ENCODE measurements around the gene MVK.

The MVK gene

DNA sequence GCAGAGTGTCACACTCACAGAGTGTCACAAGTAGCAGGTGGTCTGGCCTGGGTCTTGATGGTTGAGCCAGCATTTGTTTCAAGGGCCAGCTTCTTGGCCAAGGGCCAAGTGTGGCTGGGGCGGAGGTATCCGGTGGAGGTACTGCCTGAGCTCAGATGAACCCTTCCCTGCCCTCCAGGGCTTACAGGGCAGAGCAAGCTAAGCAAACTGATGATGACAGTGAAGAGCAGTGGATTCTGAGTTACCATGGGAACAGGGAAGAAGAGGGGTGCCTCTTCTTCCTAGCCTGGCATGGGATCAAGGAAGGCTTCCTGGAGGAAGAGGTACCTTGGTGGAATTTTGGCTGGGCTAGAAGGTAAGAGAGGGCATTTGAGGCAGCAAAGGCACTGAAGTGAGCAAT is 35.7 kb downstream of the MVK start:
- DNase-seq (ENCODE audit: low spot score) = no peak

DNA sequence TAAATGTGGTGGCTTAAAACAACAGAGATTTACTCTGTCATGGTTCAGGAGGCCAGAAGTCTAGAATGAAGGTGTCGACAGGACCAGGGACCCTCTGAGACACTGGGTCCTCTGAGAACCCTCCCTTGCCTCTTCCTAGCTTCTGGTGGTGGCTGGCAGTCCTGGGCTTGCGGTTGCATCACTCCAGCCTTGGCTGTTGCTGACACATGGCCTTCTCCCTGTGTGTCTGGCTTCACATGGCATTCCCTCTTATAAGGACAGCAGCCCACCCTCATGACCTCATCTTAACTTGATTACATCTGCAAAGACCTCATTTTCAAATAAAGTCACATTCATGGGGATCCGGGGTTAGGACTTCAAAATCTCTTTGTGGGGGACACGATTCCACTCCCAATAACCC is 36.9 kb downstream of the MVK start:
- no peak for DNase-seq (ENCODE audit: low spot score)

DNA sequence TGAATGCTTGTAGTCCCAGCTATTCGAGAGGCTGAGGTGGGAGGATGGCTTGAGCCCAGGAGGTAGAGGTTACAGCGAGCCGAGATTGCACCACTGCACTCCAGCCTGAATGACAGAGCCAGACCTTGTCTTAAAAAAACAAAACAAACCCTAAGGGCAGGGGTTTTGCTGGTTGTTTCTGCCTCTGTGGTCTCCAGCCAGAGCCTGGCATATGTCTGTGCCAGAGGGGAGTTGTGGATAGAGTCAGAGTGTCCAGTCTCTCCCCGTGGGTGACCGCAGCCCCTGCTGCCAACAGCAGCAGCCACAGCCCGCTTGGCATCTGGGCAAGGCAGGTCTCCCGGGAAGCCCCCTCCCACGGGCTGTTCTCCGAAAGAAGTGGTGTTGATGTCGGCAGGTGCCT is 37.6 kb downstream of the MVK start:
- no peak for DNase-seq (ENCODE audit: low spot score)

DNA sequence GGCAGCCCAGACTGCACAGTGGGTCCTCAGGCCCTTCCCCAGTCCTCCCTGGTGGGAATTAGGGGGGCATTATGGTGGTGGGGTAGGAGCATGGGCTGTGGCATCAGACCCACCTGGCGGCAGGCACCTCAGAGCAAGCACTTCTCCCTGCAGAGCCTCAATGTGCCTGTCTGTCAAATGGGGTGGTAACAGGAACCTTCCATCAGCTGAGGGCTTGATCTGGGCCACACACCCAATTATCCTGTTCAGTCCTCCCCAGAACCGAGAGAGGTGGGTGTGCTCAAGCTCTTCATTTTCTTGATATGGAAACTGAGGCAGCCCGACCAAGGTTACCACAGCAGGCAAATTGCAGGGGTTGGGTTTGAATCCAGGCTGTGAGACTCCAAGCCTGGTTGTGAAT is 38.4 kb downstream of the MVK start:
- DNase-seq (ENCODE audit: low spot score) = no peak

DNA sequence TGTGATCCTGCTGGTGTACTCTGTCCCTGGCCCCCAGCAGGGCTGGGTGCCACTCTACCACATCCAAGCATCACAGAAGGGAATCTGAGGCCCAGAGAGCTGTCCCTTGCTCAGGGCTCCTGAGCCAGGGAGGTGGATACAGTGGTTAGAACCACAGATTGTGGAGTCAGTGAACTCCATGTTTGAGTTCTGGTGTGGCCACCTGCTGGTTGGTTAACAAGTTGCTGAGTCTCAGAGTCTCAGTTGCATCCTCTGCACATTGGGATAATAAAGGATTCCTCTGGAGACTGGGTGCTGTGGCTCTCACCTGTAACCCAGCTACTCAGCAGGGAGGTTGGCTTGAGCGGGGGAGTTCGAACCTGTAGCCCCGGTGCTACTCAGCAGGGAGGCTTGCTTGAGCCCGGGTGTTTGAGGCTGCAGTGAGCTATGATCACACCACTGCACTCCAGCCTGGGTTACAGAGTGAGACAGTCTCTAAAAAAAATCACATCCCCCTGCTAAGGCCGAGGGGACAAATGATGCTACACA is 39.4 kb downstream of the MVK start:
- no peak for DNase-seq (ENCODE audit: low spot score)

DNA sequence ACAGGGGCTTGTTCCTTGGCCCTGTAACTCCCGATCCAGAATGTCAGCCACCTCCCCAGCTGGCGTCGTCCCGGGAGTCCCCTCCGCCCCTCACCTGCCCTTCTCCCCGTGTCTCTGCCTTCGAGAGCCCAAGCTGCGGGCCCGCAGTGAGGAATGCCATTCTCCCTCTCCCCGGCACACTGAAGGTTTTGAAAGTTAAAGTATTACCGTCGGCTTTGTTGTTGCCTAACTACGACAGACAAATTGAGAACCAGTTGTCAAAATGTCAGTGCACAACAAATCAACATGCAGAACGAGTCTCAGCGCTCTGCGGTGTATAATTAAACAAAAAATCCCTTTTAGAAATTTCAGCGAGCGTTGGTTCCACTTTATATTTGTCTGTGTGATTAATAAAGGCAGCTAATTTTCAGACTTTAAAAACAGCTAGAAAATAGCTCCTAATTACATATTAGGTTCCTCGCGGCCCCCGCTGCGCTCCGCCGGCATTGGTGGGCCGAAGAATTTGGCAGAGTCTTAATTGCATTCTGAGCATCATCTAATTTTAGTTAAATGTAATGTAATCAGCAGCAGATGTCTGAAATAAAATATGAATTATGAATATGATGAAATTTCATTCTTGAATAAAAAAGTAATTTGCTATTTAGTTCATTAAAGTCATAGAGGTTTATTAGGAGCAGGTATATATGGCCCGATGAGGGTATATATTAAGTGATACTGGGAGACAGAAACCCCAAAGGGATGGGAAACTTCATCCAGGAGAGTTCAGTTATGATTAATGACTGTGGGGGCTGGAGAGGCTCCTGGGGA is 40.3 kb downstream of the MVK start:
- DNase-seq (ENCODE audit: low spot score) = no peak

DNA sequence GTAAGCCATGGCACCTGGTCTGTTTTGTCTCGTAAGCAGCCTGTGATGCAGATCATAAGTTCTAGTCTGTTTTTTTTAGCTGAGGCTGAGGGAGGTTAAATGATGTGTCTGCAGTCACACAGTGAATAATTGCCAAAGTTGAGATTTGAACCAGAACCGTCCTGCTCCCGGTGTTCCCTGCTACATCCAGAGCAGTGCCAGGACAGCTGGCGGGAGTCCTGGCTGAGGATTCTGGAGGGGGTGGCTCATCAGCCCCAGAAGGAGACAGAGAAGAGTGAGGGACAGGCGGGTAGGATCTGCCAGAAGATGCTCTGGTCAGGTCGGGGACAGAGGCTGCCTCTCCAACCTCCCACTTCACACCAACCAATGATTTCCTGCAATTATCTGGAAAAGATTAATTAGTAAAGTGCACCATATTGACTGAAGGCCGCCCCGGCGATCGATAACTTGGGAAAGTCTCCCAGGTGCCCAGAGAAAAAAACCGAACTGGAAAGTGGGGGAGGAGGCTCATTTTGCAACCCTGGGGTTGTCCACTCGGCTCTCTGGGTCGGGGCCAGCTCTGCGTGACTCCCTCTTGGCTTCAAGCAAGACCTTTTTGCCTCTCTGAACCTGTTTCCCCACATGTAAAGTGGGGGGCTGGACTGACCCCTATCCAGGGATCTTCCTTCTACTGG is 42.1 kb downstream of the MVK start:
- DNase-seq (ENCODE audit: low spot score) = no peak

DNA sequence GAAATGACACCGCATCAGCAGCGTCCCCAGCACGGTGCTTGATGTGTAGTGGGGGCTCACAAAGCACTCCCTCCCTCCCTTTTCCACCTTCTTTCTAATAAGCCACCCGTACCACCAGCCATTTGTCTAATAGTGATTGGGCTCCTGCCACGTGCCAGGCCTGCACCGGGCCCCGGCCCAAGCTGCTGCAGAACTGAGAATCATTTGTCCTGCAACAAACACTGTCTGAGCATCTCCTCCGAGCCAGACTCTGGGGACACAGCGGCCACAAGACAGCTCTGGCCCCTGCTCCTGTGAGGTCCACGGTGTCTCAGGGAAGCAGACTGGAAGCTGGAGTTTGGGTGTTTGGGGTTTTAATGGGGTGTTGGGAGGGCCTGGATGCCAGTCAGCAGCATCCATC is 43.9 kb downstream of the MVK start:
- DNase-seq (ENCODE audit: low spot score) = no peak

DNA sequence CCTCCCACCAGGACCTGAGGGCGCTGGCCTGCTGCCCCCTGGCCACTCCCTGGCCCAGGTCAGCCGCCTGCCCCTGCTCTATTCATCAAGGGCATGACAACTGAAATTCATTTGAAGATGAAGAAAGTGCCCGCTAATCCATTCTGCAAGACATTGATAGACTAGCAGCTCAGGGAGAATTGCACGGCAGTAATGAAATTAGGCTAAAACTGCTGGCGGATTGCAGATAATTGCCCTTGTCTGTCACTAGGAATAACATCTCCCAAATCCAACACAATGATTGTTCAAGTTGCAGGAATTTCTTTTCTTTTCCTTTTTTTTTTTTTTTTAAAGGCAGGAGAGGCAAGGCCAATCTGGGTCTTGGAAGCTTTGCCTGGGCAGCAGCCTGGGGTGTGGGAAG is 44.5 kb downstream of the MVK start:
- no peak for DNase-seq (ENCODE audit: low spot score)

DNA sequence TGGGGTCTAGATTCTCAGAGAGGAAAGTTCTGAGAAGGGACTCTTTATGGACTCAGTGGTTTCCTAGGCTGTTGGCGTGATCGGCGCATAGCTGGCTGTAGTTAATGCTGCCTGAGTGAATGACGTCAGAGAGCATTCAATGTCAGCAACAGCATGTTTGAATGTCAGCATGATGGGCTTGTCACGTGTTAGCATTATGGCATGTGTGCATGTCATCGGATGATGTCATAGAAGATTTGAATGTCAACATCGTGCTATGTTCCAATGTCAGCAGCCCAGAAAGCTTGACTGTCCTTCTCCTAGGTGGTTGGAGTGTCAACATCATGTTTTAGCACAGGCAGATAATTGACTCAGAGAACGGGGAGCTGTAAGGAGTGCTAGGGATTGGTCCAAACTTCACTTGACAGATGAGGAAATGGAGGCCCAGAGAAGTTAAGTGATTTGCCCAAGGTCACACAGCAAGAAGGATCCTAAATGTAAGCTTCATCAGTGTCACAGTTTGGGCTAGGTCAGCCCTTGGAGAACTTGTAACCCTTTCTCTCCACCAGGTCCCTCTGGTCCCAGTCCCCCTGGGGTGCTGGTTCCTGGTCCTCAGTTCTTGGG is 45.5 kb downstream of the MVK start:
- no peak for DNase-seq (ENCODE audit: low spot score)

DNA sequence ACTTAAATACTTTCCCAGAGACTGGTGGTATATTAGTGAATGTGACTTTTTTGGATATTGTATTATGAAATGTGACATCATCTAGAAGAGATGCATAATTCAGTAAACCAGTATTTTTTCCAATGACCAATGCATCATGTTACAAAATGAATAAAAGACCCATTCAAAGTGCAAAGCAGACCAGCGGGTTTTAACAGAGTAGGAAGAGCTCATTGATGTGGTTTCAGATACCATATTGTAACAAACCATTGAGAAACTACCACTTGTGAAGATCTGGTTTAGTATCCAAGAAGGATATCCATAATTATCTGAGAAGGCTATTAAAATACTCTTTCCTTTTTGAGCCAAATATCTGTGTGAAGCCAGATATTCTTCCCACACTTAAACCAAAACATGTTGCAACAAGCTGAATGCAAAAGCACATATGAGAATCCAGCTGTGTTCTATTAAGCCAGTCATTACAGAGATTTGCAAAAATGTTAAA is 47.7 kb downstream of the MVK start:
- no peak for DNase-seq (ENCODE audit: low spot score)

DNA sequence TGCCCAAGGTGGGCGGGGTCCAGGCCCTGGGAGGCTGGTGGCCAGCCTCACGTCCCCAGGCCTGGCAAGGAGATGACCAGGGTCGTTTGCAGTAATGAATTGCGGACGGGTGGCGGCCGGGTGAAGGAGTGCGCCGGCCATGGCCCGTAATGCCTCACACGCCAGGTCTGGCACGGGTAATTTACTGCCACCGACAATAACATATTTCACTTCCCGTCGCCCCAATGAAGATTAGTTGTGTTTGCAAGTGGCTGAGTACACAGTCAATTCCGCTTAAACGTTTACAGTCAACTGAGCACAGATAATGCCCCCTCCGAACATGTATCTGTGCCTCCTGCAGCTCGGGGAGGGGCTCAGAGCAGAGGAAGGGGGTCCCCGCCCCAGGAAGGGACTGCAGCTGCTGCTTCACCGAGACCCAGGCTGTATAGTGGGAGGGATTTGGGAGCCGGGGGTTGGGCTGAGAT is 48.3 kb downstream of the MVK start:
- DNase-seq (ENCODE audit: low spot score) = no peak

DNA sequence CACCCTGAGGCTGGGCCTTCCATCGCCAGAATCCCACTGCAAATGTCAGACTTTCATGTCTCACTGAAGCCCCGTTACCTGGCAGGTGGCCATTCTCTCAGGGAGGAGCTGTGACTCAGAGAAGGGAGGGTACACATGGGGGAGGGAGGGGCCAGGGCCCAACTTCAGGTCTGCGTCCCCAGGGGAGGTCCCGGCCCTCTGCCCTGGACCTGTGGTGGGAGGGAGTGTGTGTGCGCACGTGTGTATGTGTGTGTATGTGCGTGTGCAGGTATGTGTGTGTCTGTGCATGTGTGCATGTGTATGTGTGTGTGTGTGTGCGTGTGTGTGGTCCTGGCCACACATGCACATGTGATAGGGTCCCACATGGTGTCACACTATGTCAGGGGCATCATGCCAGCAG is 50.9 kb downstream of the MVK start:
- no peak for DNase-seq (ENCODE audit: low spot score)

DNA sequence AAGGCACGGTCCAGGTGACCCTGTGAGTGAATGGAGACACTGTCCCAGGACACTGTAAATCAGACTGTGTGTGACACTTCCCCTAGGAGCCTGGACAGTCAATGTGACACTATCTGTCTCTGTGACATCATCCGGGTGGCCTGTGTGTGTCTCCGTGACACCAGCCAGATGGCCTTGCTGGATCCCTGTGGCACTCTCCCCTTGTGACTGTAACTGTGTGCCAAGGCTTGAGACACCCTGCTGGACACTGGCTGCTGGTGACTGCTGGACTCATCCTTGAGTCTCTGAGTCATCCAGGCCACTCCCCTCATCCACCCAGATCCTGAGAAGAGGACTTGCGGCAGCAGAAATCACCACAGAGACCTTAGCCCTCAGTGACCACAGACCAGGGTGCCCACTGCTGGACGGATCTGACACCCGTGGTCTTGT is 51.6 kb downstream of the MVK start:
- DNase-seq (ENCODE audit: low spot score) = no peak

DNA sequence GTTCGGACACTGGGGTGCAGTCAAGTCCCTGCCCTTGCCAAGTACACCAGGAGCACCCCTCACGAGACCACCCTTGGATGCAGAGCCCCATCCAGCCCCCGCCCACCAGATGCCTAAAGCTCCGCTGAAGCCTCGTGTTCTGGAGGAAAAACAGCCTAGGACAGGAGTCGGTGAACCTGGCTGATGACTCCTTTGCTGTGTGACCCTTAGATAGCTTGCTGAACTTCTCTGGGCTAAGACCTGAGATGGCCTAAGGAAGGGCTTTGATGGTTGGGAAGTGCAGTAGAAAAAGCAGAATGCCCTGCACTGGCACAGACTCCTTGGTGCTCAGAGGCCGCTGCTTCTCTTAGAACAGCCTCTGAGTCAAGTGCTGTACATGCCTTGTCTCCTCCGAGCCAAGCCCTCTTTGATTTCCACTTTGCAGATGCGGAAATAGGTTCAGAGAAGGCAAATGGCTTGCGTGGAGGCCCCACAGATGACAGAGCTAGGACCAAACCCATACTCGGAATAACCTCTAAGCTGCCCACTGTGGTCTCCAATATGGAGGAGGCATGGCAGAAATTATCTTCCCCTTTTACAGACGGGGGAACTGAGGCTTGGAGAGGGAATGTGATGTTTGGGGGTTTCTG is 52.3 kb downstream of the MVK start:
- no peak for DNase-seq (ENCODE audit: low spot score)

DNA sequence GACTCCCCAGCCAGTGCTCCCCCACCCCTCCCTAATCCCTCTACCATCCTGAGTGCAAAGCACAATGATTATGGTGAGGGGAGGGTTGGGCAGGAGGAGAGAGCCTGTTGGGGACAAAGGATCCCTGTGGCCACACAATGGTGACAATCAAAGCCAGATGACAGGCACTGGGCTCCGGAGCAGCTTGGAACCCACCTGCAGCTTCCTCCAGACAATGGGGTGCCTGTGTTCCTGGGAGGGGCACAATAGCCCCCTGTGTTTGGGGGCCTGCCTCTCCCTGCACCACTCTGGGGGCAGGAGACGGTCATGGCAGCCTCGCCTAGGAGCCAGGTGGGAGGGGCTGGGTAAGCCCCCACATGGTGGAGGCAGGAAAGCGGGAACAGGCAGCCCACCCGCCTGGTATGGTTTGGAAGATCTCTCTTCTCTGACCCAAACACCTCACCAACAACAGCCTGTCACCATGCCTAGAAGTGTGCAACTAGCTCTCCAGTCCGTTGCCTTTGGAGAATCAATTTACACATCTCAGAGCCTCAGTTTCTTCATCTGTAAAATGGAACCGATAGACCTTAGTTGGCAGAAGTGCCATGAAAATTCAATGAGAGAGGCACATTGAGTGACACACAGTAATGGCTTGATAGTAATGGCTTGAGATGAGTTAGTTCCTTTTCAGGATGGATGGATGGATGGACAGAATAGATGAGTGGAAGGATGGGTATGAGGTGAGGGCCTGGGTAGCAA is 53.0 kb downstream of the MVK start:
- DNase-seq (ENCODE audit: low spot score) = no peak

DNA sequence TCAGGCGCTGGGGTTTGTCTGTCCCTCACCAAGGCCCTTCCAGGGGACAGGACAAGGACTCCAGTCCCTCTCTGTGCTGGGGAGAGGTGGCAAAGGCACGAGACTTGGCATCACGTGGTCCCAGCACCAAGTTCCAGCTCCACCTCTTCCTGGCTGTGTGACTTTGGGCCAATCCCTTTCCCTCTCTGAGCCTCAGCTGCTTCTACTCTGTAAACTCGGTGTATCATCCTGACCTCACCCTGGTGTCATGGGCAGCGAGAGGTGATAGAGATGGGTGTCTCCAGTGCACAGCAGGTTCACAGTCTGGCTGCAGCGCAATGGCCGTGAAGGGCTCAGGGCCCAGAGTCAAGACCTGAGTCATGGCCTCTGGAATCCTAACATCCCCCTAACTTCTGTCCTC is 54.0 kb downstream of the MVK start:
- no peak for DNase-seq (ENCODE audit: low spot score)

DNA sequence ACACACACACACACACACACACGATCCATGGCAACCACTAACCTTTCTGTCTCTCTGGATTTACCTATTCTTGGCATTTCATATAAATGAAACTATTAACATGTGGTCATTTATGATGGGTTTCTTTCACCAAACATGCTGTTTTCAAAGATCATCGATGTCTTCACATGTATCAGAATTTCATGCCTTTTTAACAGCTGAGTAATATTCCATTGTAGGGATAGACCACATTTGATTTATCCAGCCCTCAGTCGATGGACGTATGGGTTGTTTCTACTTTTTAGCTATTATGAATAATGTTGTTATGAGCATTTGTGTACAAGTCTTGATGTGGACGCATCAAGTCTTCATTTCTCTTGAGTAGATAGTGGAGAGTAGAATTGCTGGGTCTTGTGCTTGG is 56.5 kb downstream of the MVK start:
- no peak for DNase-seq (ENCODE audit: low spot score)

DNA sequence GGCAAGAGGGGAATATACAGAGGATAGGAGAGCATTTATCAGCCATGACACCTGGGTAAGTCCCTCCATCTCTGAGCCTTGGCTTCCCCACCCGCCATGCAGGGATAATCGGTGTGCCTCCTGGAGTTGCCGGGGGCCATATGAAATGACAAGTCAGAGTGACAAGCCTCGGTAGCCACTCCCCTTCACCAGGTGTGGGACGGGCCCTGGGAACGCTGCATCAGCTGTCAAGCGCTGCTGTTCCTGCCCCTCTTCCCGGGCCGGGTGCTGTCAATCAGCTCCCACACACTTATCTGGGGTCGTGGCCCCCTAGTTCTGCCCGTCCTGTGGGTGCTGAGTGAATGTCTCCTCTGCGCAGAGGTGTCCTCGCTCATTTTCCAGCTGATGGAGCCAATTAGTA is 57.2 kb downstream of the MVK start:
- DNase-seq (ENCODE audit: low spot score) = no peak

DNA sequence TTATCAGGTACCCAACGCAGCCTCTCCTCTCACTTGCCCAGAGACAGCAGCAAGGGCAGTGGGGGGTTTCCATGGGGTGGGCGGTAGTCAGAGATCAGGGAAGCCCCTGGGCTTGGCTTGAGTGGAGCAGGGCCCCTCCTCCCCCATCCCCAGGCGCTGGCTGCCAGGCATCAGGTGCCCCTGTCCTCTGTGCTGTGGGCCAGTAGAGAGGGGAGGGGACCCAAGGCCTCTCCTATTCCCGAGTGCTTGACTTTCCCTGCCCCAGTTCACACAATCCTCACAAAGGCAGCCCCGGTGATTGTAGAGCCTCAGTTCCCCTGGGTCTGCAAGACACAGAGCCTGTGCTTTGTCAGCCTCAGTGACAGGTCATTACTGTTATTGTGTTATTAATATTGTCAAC is 57.7 kb downstream of the MVK start:
- DNase-seq (ENCODE audit: low spot score) = no peak

DNA sequence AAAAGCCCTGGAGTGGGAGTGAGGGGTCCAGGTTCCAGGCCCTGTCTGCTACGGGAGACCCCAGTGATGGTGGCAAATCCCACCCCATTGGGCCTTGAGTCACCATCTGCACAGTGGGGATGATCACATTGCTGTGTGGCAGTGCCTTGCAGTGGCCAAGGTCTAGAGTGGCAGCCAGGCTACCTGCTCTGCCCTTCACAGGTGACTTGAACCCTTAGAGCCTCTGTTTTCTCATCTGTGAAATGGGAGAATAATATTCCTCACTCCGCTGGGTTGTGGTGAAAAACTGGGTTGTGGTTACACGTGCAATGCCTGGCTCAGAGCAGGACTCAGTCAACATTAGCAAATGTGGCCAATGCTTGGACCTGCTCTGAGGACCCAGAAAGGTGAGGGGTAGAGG is 58.2 kb downstream of the MVK start:
- DNase-seq (ENCODE audit: low spot score) = no peak

DNA sequence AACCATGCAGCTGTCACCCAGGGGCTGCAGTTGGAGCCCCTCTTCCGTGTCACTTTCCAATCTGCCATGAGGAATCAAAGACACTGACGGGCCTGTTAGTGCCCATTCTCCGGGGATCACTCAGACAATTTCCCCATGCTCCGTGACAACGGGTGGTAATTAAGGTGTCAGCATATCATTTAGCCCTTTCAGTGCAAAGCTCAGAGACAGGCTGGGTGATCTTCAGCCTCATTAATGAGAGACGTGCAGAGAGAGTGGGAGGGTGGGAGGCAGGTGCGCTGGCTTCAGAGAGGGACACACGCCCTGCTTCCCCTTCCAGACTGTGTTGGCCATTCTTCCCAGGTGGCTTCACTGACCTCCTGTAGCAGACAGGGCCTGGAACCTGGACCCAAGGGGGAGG is 58.7 kb downstream of the MVK start:
- DNase-seq (ENCODE audit: low spot score) = no peak
